IgD-negative memory B cell (primary cell): Measurements from ENCODE around the gene DOLPP1. TPM values are rescaled to one million over a fixed set of nuclear protein-coding genes. Genes with fewer than 3 reads are reported as not detected.

Experiments used
- polyA plus RNA-seq: library from polyadenylated mRNA; unstranded; fragments of 300-500 nt; fragmentation: Illumina TruSeq; gene quantifications from one replicate; pipeline ENCODE4 v1.2.3, GENCODE V29; 2021

DOLPP1 gene
- polyA plus RNA-seq, 1 donor from 2014 or later: 7.4 TPM

Other genes starting within 250 kb of the DOLPP1 start
- gene KYAT1, start 199.2 kb upstream of the DOLPP1 start, polyA plus RNA-seq: 11.4 TPM
- 26.2 TPM for gene LRRC8A, start 199.0 kb upstream of the DOLPP1 start, polyA plus RNA-seq
- gene PHYHD1, start 160.1 kb upstream of the DOLPP1 start, polyA plus RNA-seq: 1.0 TPM
- gene DOLK, start 133.5 kb upstream of the DOLPP1 start, polyA plus RNA-seq: 8.5 TPM
- 21.9 TPM for gene NUP188, start 133.4 kb upstream of the DOLPP1 start, polyA plus RNA-seq
- gene SH3GLB2, start 52.8 kb upstream of the DOLPP1 start, polyA plus RNA-seq: 27.7 TPM
- gene MIGA2, start 44.5 kb upstream of the DOLPP1 start, polyA plus RNA-seq: 11.4 TPM
- gene CRAT, start 29.7 kb downstream of the DOLPP1 start, polyA plus RNA-seq: 8.1 TPM
- 12.2 TPM for gene PTPA, start 30.3 kb downstream of the DOLPP1 start, polyA plus RNA-seq
- gene IER5L, start 97.2 kb downstream of the DOLPP1 start, polyA plus RNA-seq: not detected